Muscle of leg (tissue), 11 donors: ENCODE results near the gene SGPP2. TPM values are rescaled to one million over a fixed set of nuclear protein-coding genes. Genes with fewer than 3 reads are reported as not detected.
A peak's percentile ranks its signal among the peaks of the same experiment; 100 is the strongest.
"Not testable (repeated sequence)": the region's sequence is repeated elsewhere in the genome, so short reads cannot be mapped to it uniquely, and the experiment has no call there.

ENCODE experiments used
- DNase-seq: peaks from one replicate; pipeline ENCODE4 v3.0.0; 2013
- H3K27ac ChIP-seq: one replicate; pipeline ENCODE4 v1.5.1; 2013; ENCODE audit warnings: mild to moderate bottlenecking, low read length, control low read depth
- H3K27me3 ChIP-seq: one replicate; pipeline ENCODE4 v1.6.1; 2013; ENCODE audit warnings: low read length; ENCODE audit not compliant: control insufficient read depth, insufficient read depth
- H3K36me3 ChIP-seq: one replicate; pipeline ENCODE4 v1.6.1; 2013; ENCODE audit warnings: low read length; ENCODE audit not compliant: control insufficient read depth, insufficient read depth
- H3K4me1 ChIP-seq: one replicate; pipeline ENCODE4 v1.6.1; 2013; ENCODE audit warnings: low read length; ENCODE audit not compliant: control insufficient read depth, insufficient read depth
- H3K4me3 ChIP-seq: one replicate; pipeline ENCODE4 v1.5.1; 2013; ENCODE audit warnings: low read length, control low read depth
- H3K9me3 ChIP-seq: replicated peaks from 2 replicates; pipeline ENCODE4 v1.6.1; 2013; ENCODE audit warnings: low read depth, low read length; ENCODE audit not compliant: control insufficient read depth
- WGBS: methylation state at CpG from one replicate; pipeline ENCODE4 v1.1.5; 2013; ENCODE audit warnings: missing lambda C conversion rate; ENCODE audit not compliant: insufficient coverage; 5-methylcytosine and 5-hydroxymethylcytosine counted together
- polyA plus RNA-seq, 8 donors: library from polyadenylated mRNA; unstranded; fragments of 120-200 nt; gene quantifications; one replicate each; pipeline versions ENCODE4 v1.2.1 to v1.2.3, GENCODE V29; 2013; ENCODE audit warnings: inconsistent platforms in 1 of 8, low replicate concordance in 1 of 8; ENCODE audit not compliant: insufficient read length in 8 of 8, insufficient read depth in 1 of 8
- total RNA-seq: library from RNA; stranded (reverse); fragments of 120-200 nt; gene quantifications from one replicate; pipeline ENCODE4 v1.2.4, GENCODE V29; 2013

Gene SGPP2
- total and polyA plus RNA-seq, 9 donors = 0.23 to 2.9 (median 1.0) TPM; not detected in 1

DNA sequence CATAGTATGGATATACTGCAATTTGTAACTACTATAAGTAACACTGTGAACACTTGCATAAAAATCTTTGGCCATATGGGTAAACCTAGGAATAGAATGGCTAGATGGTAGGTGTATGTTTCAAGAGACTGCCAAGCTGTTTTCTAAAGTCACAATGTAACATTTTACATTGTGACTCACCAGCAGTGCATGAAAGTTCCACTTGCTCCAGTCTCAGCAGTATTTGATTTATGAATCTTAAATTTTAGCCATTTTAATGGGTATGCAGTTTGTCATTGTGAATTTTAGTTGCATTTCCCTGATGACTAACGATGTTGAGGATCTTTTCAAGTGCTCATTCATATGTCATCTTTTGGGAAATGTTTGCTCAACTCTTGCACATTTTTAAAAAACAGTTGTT lies 145.5 kb downstream of the SGPP2 start:
- Histone ChIP-seq H3K4me1 (peaks cover 8% of the 10 kb centered on the region), H3K36me3 (peaks cover 17% of the 10 kb centered on the region), H3K27ac (no peak overlapping the region), H3K4me3 (no peak overlapping the region), H3K27me3 (no peaks in the 10 kb centered on the region), H3K9me3 (no peaks in the 10 kb centered on the region)
- DNase-seq = no peak
- no CpG with 5 or more reads among the region's 1 CpG for WGBS

DNA sequence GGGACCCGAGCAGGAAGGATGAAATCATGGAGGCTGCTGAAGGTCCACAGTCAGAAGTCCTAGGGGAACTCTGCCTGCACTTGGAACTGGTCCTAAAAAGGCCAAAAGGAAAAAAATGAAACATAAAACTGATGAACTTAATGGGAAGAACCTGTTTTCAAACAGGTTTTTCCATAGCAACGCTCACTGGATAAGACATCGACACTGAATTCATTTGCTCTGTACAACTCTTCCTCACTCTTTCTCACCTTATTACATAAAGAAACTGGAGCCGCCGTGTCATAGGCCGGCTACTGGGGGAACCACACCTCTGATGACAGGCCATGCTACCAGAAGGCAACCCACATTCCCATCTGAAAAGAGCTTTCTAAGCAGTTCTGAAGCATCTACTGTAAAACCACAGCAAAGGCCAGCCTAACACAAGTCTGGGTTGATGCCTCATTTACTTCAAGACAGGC lies 147.9 kb downstream of the SGPP2 start:
- H3K9me3 ChIP-seq = no peaks in the 10 kb centered on the region
- WGBS = 84% methylated on average over 6 of the region's 6 CpGs
- H3K4me3 ChIP-seq = no peak overlapping the region
- DNase-seq = peak; percentile 36
- H3K27ac ChIP-seq = no peak overlapping the region
- peaks cover 11% of the 10 kb centered on the region for H3K36me3 ChIP-seq
- H3K4me1 ChIP-seq = peaks cover 2% of the 10 kb centered on the region
- no peaks in the 10 kb centered on the region for H3K27me3 ChIP-seq

DNA sequence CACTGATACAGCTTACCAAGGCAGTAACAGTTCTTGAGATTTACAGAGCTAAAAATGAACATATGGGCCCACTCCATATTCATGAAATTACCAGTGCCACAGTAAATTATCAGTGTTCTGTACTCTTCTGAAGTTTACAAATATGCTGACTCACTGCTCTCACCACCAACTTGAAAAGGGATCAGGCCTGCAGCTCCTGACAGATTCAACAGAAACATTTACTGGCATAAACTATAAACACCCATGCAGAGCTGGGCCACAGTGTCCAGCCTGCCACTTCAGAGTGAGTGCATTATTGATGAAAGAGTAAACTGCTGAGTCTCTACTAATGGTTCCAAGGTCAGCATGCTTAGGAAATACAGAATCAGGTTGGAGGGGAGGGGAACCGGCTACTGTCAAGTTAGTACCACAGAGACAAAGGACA lies 148.4 kb downstream of the SGPP2 start:
- H3K27me3 ChIP-seq = no peaks in the 10 kb centered on the region
- H3K36me3 ChIP-seq = peaks cover 11% of the 10 kb centered on the region
- H3K9me3 ChIP-seq = no peaks in the 10 kb centered on the region
- peaks cover 2% of the 10 kb centered on the region for H3K4me1 ChIP-seq
- no CpG with 5 or more reads among the region's 1 CpG for whole genome bisulfite sequencing
- DNase-seq = no peak
- H3K4me3 ChIP-seq = no peak overlapping the region
- H3K27ac ChIP-seq = no peak overlapping the region

DNA sequence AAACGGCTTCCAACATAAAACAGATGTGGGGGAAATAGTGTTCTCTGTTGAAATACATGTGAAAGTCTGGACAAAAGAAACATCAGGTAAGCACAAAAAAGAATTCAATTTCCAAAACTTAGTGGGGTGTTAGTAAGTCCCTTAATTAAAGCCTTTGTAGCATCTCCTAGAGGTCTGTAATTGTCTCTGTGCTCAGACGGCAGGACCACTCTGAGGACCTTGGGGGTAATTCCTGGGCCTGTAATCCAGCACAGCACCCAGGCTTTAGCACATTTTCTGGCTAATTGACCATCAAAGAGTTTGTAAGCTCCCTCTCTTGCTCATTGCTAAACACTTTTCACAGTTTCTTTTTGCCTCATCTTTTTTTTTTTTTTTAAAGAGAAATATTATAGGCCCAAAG lies 151.3 kb downstream of the SGPP2 start:
- WGBS = 100% methylated on average over 1 of the region's 2 CpGs
- Histone ChIP-seq H3K27ac (no peak overlapping the region), H3K36me3 (peaks cover 11% of the 10 kb centered on the region), H3K27me3 (no peaks in the 10 kb centered on the region), H3K4me3 (no peak overlapping the region), H3K4me1 (no peaks in the 10 kb centered on the region), H3K9me3 (no peaks in the 10 kb centered on the region)
- no peak for DNase-seq

DNA sequence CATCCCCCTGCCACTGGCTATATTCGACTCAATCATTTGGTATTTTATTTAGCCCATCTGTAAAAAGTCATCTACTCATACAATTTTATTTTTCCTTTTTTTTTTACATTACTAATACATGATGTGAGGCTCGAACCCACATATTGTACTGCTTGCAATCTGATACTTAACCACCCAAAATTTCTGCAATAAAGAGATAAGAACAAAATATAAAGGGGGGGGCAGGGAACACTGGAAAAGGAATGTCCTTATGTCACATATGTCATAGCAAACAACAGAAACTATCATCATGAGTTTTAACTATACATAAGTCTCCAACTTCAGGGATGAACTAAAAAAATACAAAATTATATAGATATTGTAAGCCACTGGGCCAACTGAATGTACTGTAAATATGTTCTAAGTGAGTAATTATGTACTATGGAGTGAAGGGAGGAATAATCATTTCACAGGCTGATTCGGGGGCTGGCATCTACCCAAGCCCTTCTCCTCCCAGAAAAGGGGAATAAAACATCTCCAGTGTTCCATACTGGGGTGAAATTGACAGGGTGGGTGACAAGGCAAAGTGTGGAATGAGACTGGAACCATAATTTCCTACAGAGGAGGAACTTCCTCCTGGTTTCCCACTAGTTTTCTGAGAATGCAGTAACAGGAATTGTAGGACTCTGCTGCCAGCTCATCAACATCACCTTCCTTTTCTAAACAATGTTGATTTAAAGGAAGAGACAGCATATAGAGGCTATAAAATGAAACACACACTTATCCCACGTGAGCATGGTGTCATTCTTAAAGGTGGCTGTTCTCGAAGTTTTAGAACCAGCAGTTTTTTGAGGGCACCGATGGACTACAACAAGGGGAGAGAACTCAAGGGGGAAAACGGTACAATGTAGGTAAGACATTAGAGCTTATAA lies 152.1 kb downstream of the SGPP2 start:
- H3K4me1 ChIP-seq = no peaks in the 10 kb centered on the region
- DNase-seq = no peak
- H3K4me3 ChIP-seq = no peak overlapping the region
- 69% methylated on average over 2 of the region's 7 CpGs for WGBS
- no peak overlapping the region for H3K27ac ChIP-seq
- no peaks in the 10 kb centered on the region for H3K27me3 ChIP-seq
- no peaks in the 10 kb centered on the region for H3K9me3 ChIP-seq
- peaks cover 10% of the 10 kb centered on the region for H3K36me3 ChIP-seq

DNA sequence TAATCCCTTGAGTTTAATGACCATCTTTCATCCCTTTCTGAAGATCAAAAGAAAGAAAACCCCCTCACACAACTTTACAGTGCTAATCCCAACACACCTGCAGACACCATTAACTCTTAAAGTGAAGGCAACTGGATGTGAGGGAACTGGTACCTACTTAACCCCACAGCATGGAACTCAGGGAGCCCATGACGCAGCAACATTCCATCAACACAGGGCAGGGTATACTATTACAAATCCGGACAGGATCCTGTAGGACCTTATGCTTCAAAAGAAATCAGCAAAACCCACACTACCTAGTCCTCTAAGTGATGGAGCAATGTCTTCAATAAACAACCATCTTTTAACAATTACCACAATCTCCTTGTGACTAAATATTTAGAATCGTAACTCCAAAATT lies 153.0 kb downstream of the SGPP2 start:
- DNase-seq = no peak
- WGBS = no CpG with 5 or more reads among the region's 3 CpGs
- H3K4me1 ChIP-seq = no peaks in the 10 kb centered on the region
- H3K9me3 ChIP-seq = no peaks in the 10 kb centered on the region
- no peak overlapping the region for H3K27ac ChIP-seq
- no peaks in the 10 kb centered on the region for H3K27me3 ChIP-seq
- peaks cover 2% of the 10 kb centered on the region for H3K36me3 ChIP-seq
- H3K4me3 ChIP-seq = no peak overlapping the region

DNA sequence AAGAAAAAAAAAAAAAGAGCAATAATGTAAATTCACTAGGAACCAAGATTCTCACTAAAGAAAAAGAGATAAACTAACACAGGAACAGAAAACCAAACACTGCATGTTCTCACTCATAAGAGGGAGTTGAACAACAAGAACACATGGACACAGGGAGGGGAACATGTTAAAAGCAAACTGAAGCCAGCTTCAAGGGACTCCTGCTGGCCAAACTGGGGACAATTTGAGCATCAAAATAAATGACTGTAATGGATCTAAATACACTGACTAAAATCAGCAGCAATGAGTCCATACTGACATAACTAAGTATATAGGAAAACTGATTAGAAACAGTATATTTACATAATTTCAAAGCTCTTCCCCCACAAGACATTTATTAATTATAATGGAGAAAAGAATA lies 158.6 kb downstream of the SGPP2 start:
- Histone ChIP-seq H3K27ac (no peak overlapping the region), H3K4me1 (no peaks in the 10 kb centered on the region)

DNA sequence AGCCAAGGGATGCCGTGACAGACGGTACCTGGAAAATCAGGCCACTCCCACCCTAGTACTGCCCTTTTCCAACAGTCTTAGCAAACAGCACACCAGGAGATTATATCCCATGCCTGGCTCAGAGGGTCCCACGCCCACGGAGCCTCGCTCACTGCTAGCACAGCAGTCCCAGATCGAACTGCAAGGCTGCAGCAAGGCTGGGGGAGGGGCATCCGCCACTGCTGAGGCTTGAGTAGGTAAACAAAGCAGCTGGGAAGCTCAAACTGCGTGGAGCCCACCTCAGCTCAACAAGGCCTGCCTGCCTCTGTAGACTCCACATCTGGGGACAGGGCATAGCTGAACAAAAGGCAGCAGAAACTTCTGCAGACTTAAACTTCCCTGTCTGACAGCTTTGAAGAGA lies 160.2 kb downstream of the SGPP2 start:
- not testable (repeated sequence) for DNase-seq, H3K27me3 ChIP-seq, H3K36me3 ChIP-seq, H3K4me3 ChIP-seq, H3K27ac ChIP-seq, H3K4me1 ChIP-seq, H3K9me3 ChIP-seq
- 96% methylated on average over 7 of the region's 8 CpGs for WGBS

More for the DNA sequence above, 158.6 kb downstream of the SGPP2 start:
- no peak for DNase-seq
- Histone ChIP-seq H3K36me3 (peaks cover 6% of the 10 kb centered on the region), H3K4me3 (no peak overlapping the region), H3K9me3 (peaks cover 3% of the 10 kb centered on the region), H3K27me3 (no peaks in the 10 kb centered on the region)

DNA sequence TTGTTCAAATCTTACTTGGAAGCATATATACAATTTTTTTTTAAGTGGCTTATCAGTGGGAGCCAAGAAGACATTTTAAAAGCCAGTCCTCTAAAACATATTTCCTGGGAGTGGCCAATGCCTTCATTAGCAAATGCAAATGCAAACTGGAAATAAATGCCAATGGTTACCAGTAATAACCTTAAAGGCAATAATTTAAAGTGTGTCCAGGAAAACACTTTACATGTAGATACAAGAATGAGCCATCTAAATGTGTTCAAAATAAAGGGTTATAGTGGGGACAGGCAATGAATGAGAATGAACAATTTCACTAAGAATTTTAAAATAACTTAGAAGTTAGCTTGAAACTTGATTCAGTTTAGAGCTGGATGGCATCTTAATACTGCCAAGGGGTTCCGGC lies 167.3 kb downstream of the SGPP2 start:
- Histone ChIP-seq H3K27me3 (no peaks in the 10 kb centered on the region), H3K36me3 (peaks cover 6% of the 10 kb centered on the region), H3K9me3 (no peaks in the 10 kb centered on the region), H3K27ac (no peak overlapping the region), H3K4me3 (no peak overlapping the region), H3K4me1 (no peaks in the 10 kb centered on the region)
- no CpG with 5 or more reads among the region's 1 CpG for WGBS
- no peak for DNase-seq

DNA sequence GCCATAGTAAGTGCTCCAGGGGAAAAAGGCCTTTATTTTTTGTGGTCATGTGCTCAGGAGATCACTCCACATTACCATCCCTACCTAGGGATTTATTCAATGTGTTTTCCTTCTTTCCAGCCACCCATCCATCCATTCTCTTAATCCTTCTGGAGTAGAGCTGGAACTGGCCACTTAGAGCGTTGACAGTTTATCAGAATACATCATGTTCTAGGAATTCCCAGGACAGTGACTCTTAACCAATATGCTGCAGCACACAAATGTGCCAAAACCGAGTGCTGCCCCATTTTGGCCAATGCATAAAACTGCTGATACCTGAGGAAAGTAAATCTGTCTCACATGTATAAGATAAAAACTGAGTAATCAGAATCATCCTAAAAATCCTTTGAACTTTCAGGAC lies 167.8 kb downstream of the SGPP2 start:
- H3K36me3 ChIP-seq = peaks cover 6% of the 10 kb centered on the region
- H3K27me3 ChIP-seq = no peaks in the 10 kb centered on the region
- DNase-seq = no peak
- H3K9me3 ChIP-seq = no peaks in the 10 kb centered on the region
- H3K27ac ChIP-seq = no peak overlapping the region
- WGBS = 100% methylated on average over 1 of the region's 2 CpGs
- no peak overlapping the region for H3K4me3 ChIP-seq
- H3K4me1 ChIP-seq = no peaks in the 10 kb centered on the region
